Colon (tissue), 2 donors: Measurements from ENCODE around the gene SCAF1.
A peak's percentile ranks its signal among the peaks of the same experiment; 100 is the strongest.

Experiments used
- FAIRE-seq: peaks from 2 replicates; lab custom pipeline; 2012; peaks lifted over from hg19 to GRCh38; lab: Jason Lieb, UNC
- donor health status: control.
- donor health status: control.

Gene SCAF1

GRCh38 chr19:49646586-49646985, 4.6 kb downstream of the SCAF1 start:
- no peak for FAIRE-seq

- FAIRE-seq: no peak
Measured at GRCh38 chr19:49651029-49651819, 9.2 kb downstream of the SCAF1 start.

GRCh38 chr19:49651820-49652550, 10.0 kb downstream of the SCAF1 start:
- FAIRE-seq: no peak

GRCh38 chr19:49652551-49653465, 10.8 kb downstream of the SCAF1 start:
- FAIRE-seq: no peak

GRCh38 chr19:49653466-49653806, 11.4 kb downstream of the SCAF1 start:
- no peak for FAIRE-seq

- no peak for FAIRE-seq
Measured at GRCh38 chr19:49654581-49654980, 12.6 kb downstream of the SCAF1 start.

- no peak for FAIRE-seq
Measured at GRCh38 chr19:49655570-49656455, 13.8 kb downstream of the SCAF1 start.

- no peak for FAIRE-seq
Measured at GRCh38 chr19:49656456-49657109, 14.6 kb downstream of the SCAF1 start.

- FAIRE-seq: no peak
Measured at GRCh38 chr19:49657493-49658138, 15.6 kb downstream of the SCAF1 start.

GRCh38 chr19:49658139-49658517, 16.1 kb downstream of the SCAF1 start:
- FAIRE-seq: no peak

- FAIRE-seq: no peak
Measured at GRCh38 chr19:49658566-49659442, 16.8 kb downstream of the SCAF1 start.

GRCh38 chr19:49660338-49660961, 18.4 kb downstream of the SCAF1 start:
- FAIRE-seq: no peak

GRCh38 chr19:49662011-49662410, 20.0 kb downstream of the SCAF1 start:
- no peak for FAIRE-seq

- FAIRE-seq: no peak
Measured at GRCh38 chr19:49663224-49663623, 21.2 kb downstream of the SCAF1 start.

- no peak for FAIRE-seq
Measured at GRCh38 chr19:49664171-49665035, 22.4 kb downstream of the SCAF1 start.

- no peak for FAIRE-seq
Measured at GRCh38 chr19:49665036-49665350, 23.0 kb downstream of the SCAF1 start.

- FAIRE-seq: peak; percentile 77
Measured at GRCh38 chr19:49665351-49666119, 23.5 kb downstream of the SCAF1 start, which contains the start of the genes BCL2L12 and IRF3. TSS of gene BCL2L12 (plus strand) at chr19:49665933. CDS start at chr19:49666693, 760 bp downstream. TSS of gene IRF3 (minus strand) at chr19:49665857. CDS start at chr19:49664838, 1,019 bp downstream.
